ENCODE results near the gene MRPS5.
"Not testable (repeated sequence)": the region's sequence is repeated elsewhere in the genome, so short reads cannot be mapped to it uniquely, and the experiment has no call there.

The MRPS5 gene

GRCh38 chr2:95044601-95045000, 77.0 kb downstream of the MRPS5 start:
- DNase-seq = no peak

- DNase-seq = no peak
These were observed 78.1 kb downstream of the MRPS5 start for GRCh38 chr2:95043300-95044093.

GRCh38 chr2:95042472-95043271, 78.9 kb downstream of the MRPS5 start:
- no peak for DNase-seq

- DNase-seq = no peak
These were observed 79.7 kb downstream of the MRPS5 start for GRCh38 chr2:95041824-95042442.

GRCh38 chr2:95041060-95041823, 80.4 kb downstream of the MRPS5 start:
- DNase-seq = no peak

- DNase-seq = no peak
These were observed 81.2 kb downstream of the MRPS5 start for GRCh38 chr2:95040426-95040825.

- DNase-seq = no peak
These were observed 81.6 kb downstream of the MRPS5 start for GRCh38 chr2:95039978-95040377.

GRCh38 chr2:95039363-95039762, 82.2 kb downstream of the MRPS5 start:
- no peak for DNase-seq

- DNase-seq = no peak
These were observed 82.8 kb downstream of the MRPS5 start for GRCh38 chr2:95038635-95039298.

GRCh38 chr2:95037841-95038585, 83.6 kb downstream of the MRPS5 start:
- DNase-seq = not testable (repeated sequence)

- DNase-seq = no peak
These were observed 84.2 kb downstream of the MRPS5 start for GRCh38 chr2:95037384-95037839.

GRCh38 chr2:95036596-95037383, 84.8 kb downstream of the MRPS5 start:
- no peak for DNase-seq
